K562 (cell line): ENCODE data around the gene TXNRD2. TPM values are rescaled to one million over a fixed set of nuclear protein-coding genes. Genes with fewer than 3 reads are reported as not detected.
A peak's percentile ranks its signal among the peaks of the same experiment; 100 is the strongest.

Experiments
- ARID2 ChIP-seq: fragments of 450-650 bp; IDR thresholded peaks from 2 replicates; pipeline ENCODE4 v1.6.1; 2017; ENCODE audit warnings: antibody characterized with exemption, mild to moderate bottlenecking
- BACH1 ChIP-seq: fragments of 200-800 bp; sonication (Bioruptor generic); IDR thresholded peaks from 2 replicates; pipeline ENCODE4 v1.6.1; 2016; ENCODE audit warnings: missing genetic modification characterization, missing compliant biosample characterization
- CREM ChIP-seq: IDR thresholded peaks from 2 replicates; pipeline ENCODE4 v1.6.1; 2014; ENCODE audit warnings: antibody characterized with exemption, low read depth
- E2F1 ChIP-seq: sonication (generic); formaldehyde crosslinking; IDR thresholded peaks from 2 replicates; pipeline ENCODE4 v1.8.1; 2023; ENCODE audit warnings: mild to moderate bottlenecking, missing genetic modification reagents, moderate library complexity
- FOXK2 ChIP-seq, 2 experiments: fragments of 450-650 bp; IDR thresholded peaks in 1 of 2; conservative IDR thresholded peaks in 1 of 2; 2 replicates each; pipeline ENCODE4 v1.6.1; 2016; ENCODE audit warnings: low read depth in 2 of 2, mild to moderate bottlenecking in 1 of 2
- GABPB1 ChIP-seq: sonication (generic); formaldehyde crosslinking; IDR thresholded peaks from 2 replicates; pipeline ENCODE4 v1.8.0; 2022; ENCODE audit warnings: mild to moderate bottlenecking, missing genetic modification reagents
- GTF2F1 ChIP-seq: IDR thresholded peaks from 2 replicates; pipeline ENCODE4 v1.6.1; 2011; ENCODE audit warnings: low read depth, low read length, improper control_type of control experiment
- JUNB ChIP-seq: fragments of 450-650 bp; formaldehyde crosslinking; conservative IDR thresholded peaks from 2 replicates; pipeline ENCODE4 v1.4.0; 2020; ENCODE audit warnings: mild to moderate bottlenecking
- MED1 ChIP-seq: sonication (generic); formaldehyde crosslinking; IDR thresholded peaks from 2 replicates; pipeline ENCODE4 v1.8.1; 2023; ENCODE audit warnings: missing genetic modification reagents, borderline replicate concordance
- PRMT5 ChIP-seq: sonication (generic); formaldehyde crosslinking; IDR thresholded peaks from 2 replicates; pipeline ENCODE4 v1.5.0; 2020; ENCODE audit warnings: missing genetic modification reagents
- RFX5 ChIP-seq: IDR thresholded peaks from 2 replicates; pipeline ENCODE4 v1.6.1; 2011; ENCODE audit warnings: low read depth, mild to moderate bottlenecking, improper control_type of control experiment, low read length
- TBL1XR1 ChIP-seq, 2 experiments: IDR thresholded peaks; 2 replicates each; pipeline ENCODE4 v1.6.1; 2012; ENCODE audit warnings: improper control_type of control experiment in 2 of 2, low read length in 2 of 2, mild to moderate bottlenecking in 1 of 2
- TEAD4 ChIP-seq, 2 experiments: sonication (generic) in 1 of 2; formaldehyde crosslinking in 1 of 2; IDR thresholded peaks; 2 replicates each; pipeline versions ENCODE4 v1.6.1 to v1.8.0; 2012 to 2022; ENCODE audit warnings: borderline replicate concordance in 1 of 2, inconsistent platforms in 1 of 2, low read length in 1 of 2, mild to moderate bottlenecking in 1 of 2, missing genetic modification reagents in 1 of 2
- ZNF655 ChIP-seq: fragments of 250-450 bp; sonication (Bioruptor Pico); IDR thresholded peaks from 2 replicates; pipeline ENCODE4 v1.5.0; 2021
- ZNF830 ChIP-seq: fragments of 250-450 bp; sonication (Bioruptor Pico); IDR thresholded peaks from 2 replicates; pipeline ENCODE4 v1.5.0; 2021; ENCODE audit warnings: mild to moderate bottlenecking
- polyA plus RNA-seq, 8 experiments: library from polyadenylated mRNA; depleted of rRNA in 4 of 8; stranded (reverse) in 5 of 8; unstranded in 3 of 8; fragments of >200 nt; fragmentation: Nextera tagmentation in 2 of 8; fragmentation: Illumina TruSeq in 1 of 8; extraction: Ambion mirVana in 2 of 8; extraction: Trizol in 1 of 8; gene quantifications; 2 replicates each; pipeline versions ENCODE4 v1.2.1 to v1.2.3, GENCODE V29; 2011 to 2014; ENCODE audit warnings: inconsistent platforms in 1 of 8, missing spikeins in 1 of 8
- total RNA-seq, 7 experiments: library from RNA; depleted of rRNA in 6 of 7; stranded (reverse); fragments of >200 nt in 6 of 7; fragmentation: Illumina TruSeq in 2 of 7; extraction: Trizol in 2 of 7; gene quantifications; 2 replicates each; pipeline versions ENCODE4 v1.2.1 to v1.2.3, GENCODE V29; 2011 to 2021; ENCODE audit warnings: low replicate concordance in 1 of 7
- TF ChIP-seq, protein P1 (sequence below), 2 experiments: fragments of 150-350 bp in 1 of 2; IDR thresholded peaks; 2 replicates each; pipeline ENCODE4 v1.6.1; 2012 to 2016; ENCODE audit warnings: low read depth in 2 of 2, low read length in 2 of 2, mild to moderate bottlenecking in 1 of 2, moderate library complexity in 1 of 2
- TF ChIP-seq, protein P2 (sequence below): sonication (generic); formaldehyde crosslinking; IDR thresholded peaks from 2 replicates; pipeline ENCODE4 v1.8.0; 2022; ENCODE audit warnings: mild to moderate bottlenecking, missing genetic modification reagents

The TXNRD2 gene
- total and polyA plus RNA-seq, 9 of the 15 experiments (the other 6 are each of a cell fraction or from before 2014, with no cell fraction given) = 3.3 to 80.2 (median 49.4) TPM

GRCh38 chr22:19986410-19987341, 45.1 kb upstream of the TXNRD2 start (continued):
- TF ChIP-seq ZNF655 (CRISPR knock-in tag) = no peak
- TF ChIP-seq TEAD4 (IDR thresholded peaks at IDR 0.05; ENCODE audit: low read length) = no peak; the same call in 1 of the 2 replicates
- no peak for TF ChIP-seq TEAD4 (CRISPR knock-in tag; IDR thresholded peaks at IDR 0.05; ENCODE audit: borderline replicate concordance)
- no peak for TF ChIP-seq FOXK2 (conservative IDR thresholded peaks at IDR 0.05 in 1 of 2, IDR thresholded peaks at IDR 0.05 in 1 of 2; ENCODE audit: low read depth in 2 of 2)
- TF ChIP-seq, protein P1, sequence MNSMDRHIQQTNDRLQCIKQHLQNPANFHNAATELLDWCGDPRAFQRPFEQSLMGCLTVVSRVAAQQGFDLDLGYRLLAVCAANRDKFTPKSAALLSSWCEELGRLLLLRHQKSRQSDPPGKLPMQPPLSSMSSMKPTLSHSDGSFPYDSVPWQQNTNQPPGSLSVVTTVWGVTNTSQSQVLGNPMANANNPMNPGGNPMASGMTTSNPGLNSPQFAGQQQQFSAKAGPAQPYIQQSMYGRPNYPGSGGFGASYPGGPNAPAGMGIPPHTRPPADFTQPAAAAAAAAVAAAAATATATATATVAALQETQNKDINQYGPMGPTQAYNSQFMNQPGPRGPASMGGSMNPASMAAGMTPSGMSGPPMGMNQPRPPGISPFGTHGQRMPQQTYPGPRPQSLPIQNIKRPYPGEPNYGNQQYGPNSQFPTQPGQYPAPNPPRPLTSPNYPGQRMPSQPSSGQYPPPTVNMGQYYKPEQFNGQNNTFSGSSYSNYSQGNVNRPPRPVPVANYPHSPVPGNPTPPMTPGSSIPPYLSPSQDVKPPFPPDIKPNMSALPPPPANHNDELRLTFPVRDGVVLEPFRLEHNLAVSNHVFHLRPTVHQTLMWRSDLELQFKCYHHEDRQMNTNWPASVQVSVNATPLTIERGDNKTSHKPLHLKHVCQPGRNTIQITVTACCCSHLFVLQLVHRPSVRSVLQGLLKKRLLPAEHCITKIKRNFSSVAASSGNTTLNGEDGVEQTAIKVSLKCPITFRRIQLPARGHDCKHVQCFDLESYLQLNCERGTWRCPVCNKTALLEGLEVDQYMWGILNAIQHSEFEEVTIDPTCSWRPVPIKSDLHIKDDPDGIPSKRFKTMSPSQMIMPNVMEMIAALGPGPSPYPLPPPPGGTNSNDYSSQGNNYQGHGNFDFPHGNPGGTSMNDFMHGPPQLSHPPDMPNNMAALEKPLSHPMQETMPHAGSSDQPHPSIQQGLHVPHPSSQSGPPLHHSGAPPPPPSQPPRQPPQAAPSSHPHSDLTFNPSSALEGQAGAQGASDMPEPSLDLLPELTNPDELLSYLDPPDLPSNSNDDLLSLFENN (IDR thresholded peaks at IDR 0.05; ENCODE audit: low read depth in 2 of 2, low read length in 2 of 2) = no peak; a peak in 1 of 4 replicates
- TF ChIP-seq MED1 = no peak
- no peak for TF ChIP-seq GTF2F1
- no peak for TF ChIP-seq PRMT5
- TF ChIP-seq BACH1 (tag) = no peak
- TF ChIP-seq, protein P2, sequence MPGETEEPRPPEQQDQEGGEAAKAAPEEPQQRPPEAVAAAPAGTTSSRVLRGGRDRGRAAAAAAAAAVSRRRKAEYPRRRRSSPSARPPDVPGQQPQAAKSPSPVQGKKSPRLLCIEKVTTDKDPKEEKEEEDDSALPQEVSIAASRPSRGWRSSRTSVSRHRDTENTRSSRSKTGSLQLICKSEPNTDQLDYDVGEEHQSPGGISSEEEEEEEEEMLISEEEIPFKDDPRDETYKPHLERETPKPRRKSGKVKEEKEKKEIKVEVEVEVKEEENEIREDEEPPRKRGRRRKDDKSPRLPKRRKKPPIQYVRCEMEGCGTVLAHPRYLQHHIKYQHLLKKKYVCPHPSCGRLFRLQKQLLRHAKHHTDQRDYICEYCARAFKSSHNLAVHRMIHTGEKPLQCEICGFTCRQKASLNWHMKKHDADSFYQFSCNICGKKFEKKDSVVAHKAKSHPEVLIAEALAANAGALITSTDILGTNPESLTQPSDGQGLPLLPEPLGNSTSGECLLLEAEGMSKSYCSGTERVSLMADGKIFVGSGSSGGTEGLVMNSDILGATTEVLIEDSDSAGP (CRISPR knock-in tag) = no peak
- TF ChIP-seq RFX5 = 0 out of 2 replicates have a peak, but pooled peaks have one; percentile 7
- TF ChIP-seq ARID2 = no peak
- TF ChIP-seq CREM = peak; percentile 8; the same call in 1 of the 2 replicates
- no peak for TF ChIP-seq GABPB1
- TF ChIP-seq E2F1 (CRISPR knock-in tag) = no peak; the same call in 1 of the 2 replicates
- TF ChIP-seq JUNB (CRISPR knock-in tag) = no peak
- TF ChIP-seq ZNF830 (CRISPR knock-in tag) = peak; percentile 84; the same call in 1 of the 2 replicates
- TF ChIP-seq TBL1XR1 (IDR thresholded peaks at IDR 0.05; ENCODE audit: low read length in 2 of 2) = no peak
